A172 (cell line): ENCODE measurements around the gene NCK2. TPM values are rescaled to one million over a fixed set of nuclear protein-coding genes. Genes with fewer than 3 reads are reported as not detected.

ENCODE experiments used
- DNase-seq: peaks from one replicate; pipeline ENCODE4 v3.0.0-alpha.2; 2015; ENCODE audit warnings: low spot score
- total RNA-seq: library from RNA; depleted of rRNA; stranded (reverse); fragments of >200 nt; shearing (Covaris generic); gene quantifications from 2 replicates; pipeline ENCODE4 v1.2.3, GENCODE V29; 2014

The NCK2 gene
- total RNA-seq, 1 experiment from 2014 or later = 44.0 TPM

DNA sequence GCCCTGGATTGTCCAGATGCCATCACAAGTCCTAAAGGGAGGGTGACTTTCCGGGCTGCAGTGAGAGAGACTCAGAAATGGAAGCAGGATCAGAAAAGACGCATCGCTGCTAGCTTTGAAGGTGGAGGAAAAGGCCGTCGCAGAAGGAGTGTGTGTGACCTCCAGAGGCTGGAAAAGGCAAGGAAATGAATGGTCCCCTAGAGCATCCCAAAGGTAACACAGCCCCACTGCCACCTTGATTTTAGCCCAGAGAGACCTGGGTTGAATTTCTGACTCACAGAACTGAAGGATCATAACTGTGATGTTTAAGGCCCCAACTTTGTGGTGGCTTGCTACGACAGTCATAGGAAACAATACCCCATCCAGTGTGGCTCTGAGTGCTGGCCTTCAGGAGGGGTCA is 8.6 kb upstream of the NCK2 start:
- no peak for DNase-seq

DNA sequence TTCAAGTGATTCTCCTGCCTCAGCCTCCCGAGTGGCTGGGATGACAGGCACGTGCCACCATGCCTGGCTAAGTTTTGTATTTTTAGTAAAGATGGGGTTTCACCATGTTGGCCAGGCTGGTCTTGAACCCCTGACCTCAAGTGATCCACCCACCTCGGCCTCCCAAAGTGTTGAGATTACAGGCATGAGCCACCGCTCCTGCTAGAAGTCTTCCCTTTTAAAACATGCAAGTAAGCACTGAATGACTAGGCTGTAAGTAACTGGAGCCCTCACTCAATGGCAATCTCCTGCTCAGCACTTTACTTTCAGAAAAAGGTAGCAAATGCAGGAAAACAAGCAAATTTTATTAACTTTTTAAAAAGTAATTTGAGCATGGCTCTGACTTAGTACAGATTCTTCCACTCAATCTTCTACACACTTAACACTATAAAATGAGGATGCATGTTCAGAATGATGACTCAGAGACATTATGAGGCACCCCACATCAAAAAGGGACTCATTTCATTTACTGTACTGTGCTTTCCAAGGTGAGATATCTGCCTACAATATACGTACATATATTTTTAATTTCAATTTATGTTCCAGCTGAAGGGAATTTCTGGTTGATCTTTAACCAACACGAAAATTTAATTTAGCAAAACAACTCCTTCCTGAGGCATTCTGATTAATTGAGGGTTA is 6.6 kb upstream of the NCK2 start:
- peak; percentile 21 for DNase-seq

DNA sequence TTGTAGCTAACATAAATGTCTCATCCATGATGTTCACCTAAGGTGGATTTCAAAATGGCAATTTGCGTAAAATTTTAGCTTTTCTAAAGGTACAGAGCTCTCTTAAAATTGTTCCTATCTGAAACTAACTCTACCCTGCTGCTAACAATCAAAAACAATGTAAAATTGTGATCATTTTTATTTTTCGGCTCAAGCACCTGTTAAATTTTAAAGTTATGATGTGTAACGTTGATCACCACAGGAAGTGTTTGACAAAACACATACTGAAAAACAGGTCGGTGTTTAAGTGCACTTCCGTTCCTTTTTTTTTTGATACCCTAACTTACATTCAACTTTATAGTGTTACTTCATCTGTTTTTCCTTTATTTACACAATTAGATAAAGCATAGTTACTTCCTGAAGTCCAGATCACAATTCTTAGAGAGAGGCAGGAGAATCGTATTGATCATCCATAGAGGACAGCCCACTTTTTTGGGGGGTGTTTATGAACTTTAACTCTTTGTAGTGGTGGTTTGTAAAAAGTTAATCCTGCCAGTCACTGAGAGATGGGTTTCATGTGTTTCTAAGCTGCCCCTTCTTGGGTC is 6.0 kb upstream of the NCK2 start:
- no peak for DNase-seq

DNA sequence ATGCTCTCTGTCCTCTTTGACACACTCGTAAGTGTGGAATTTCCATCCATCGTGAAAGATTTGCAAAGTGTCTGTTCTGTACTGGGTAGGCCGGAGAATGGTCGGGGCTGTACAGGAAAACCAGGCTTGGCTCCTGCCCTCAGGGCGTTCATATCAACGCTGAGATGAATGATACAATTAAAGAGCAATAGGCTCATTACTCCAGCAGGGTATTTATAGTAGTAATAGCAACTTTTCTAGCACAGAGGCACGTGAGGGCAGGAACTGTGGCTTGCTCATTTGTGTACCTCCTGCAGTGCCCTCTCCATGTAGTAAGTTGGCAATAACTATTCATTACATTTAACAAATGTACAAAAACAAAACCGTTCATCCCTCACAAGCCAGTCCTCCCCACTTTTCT is 5.3 kb upstream of the NCK2 start:
- no peak for DNase-seq

DNA sequence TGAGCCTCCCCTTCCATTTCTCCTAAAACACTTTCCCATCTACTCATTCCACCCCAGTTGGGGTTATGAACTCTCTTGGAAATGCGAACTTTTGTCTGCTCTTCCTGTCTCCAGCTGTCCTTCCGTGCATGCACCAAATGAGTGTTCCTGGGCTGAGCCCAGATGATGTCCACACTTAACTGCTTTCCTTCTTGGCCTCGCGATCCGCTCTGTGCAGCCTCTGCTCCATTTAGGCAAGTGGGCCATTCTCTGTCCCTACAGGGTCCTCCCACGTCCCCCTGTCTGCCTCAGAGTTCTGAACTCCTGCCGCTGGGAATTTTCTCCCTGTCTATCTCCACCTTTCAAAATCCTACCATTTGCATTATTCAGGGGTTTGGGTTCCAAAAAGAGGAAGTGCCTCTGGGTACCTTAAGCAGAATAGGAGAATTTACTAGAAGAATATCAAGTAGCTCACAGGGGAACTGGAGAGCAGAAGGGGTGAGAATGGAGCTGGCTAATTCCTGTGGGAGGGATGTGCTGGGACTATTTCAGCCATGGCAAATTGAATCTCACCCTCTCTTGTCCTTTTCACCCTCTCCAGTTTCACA is 4.7 kb upstream of the NCK2 start:
- DNase-seq = no peak

DNA sequence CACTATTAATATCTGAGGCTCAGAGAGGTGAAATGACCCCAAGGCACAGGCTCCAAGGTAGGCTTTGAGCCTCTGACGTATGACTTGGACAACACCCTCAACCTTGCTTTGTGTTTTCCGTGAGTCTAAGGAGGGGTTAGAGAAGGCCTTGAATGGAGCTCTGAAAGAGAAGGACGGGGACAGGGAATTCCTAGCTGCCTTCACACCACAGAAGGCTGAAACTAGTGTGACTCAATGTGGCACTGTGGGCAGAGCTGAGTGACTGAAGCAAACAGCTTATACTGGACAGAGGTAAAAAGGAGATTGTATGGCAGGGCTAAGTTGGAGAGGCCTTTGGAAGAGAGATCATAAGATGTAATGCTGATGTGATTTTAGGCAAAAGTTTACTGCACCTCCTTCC is 3.5 kb upstream of the NCK2 start:
- DNase-seq = no peak

DNA sequence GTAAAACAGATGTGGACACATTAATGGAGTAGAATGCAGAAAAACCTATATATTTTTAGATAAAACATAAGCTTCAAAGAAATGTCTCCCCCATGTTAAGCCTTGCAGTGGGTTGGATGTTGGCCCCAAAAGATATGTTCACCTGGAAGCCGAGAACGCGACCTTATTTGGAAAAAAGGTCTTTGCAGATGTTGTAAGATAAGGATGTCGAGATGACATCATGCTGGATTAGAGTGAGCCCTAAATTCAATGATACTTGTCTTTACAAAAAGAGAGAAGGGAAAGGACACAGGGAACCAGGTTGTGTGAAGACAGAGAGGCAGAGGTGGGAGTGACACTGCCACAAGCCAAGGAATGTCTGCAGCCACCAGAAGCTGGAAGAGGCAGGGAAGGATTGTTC is 3.1 kb upstream of the NCK2 start:
- no peak for DNase-seq

DNA sequence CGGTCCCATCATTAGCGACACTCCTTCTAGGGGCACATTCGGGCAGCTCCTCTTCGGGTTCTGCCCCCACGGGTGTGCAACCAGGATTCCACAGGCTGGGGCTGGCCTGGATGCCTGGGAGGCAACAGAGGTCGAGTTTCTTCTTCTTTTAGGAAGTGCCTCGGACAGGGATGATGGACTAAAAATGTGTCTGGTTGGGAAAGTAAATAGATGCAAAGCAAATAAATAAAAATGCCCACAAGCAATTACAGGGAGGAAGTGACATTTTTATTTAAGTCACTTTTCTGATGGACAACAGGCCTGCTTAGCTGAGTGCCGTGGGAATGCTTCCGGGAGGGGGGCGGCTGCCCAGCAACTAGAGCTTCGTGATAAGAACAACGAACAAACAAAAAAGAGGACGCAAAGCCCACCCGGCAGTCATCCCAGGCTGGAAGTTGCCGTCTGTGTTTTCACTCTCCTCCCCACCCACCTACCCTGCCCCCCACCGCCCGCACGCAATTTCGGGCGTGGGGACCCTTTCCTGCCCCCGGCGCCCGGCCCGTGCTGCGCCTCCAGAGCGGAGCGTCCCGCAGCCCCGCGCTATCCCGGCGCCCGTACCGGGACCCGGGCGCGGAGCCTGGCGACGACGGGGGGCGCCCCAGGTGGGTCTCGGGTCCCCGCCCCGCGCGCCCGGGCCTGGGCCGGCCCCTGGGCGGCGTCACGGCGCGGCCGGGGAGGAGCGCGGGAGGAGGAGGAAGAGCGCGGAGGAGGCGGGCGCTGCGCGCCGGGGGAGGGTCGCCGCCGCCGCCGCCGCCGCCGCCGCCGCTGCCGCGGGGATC is 412 bp upstream of the NCK2 start:
- peak; percentile 18 for DNase-seq

DNA sequence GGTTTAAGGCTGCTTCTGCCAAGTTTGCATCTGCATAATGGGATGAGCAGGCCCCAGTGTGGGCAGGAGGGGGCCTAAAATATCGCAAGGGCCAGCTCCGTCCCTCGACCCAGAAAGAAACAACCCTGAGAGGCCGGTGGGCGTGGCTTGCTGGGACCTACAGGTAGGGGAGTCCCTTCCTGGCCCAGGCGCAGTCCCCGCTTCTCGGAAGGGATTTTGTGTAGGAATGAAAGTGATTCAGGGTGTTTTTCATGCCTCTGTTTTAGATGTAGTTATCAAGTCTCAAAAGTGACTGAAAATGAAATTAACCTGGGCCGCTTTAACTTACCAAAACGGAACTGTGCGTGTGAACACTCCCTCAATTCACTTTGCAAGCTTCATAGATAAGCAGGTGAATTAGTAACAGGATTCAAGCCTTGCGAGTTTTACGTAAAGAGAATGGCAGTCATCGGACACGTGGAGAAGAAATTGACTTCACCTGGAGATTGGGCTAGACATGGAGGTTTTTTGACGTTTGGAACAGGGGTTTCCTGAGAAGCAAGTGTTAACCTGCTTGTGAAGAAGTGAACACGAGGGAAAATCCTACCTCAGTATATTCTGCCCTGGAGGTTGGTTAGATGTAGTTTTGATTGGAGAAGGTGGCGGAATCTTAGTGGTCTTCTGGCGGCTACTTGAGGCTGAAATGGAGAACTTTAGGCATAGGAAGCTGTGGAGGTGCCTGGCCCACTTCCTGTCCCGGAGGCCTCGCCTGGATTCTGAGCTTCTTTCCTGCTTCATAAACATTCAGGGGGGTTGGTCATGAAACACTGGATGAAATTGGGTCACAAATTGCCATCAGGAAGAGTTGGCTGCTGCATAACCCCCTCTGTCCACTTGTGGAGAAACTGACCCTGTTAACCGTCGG is 1.7 kb downstream of the NCK2 start:
- no peak for DNase-seq

DNA sequence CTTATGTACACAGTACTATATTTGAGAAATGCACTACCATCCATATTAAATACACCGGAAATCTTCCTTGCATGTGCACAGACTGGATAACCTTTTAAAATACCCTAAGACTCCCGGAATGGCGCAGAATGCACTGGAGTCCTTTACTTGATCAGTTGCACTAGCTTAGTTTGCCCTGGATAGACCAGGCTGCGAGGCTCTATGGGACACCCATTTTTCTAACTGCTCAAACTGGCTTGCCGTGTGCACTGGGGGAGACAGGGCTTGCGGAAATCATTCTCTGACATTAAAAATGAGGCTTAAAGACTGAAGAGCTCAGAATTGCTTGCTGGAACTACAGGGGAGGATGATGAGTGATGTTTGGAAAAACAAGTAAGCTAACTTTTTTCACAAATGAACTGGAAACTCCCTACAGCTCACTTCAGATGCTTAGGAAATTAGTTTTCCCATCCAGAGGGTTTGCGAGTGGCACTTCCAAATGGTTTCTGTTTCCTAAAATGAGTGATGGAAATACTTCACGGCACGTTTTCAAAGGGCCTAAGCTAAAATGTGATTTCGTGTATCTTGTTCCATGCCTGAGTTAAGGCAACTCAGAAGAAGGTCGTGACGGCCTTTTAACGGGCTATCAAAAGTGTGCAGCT is 2.7 kb downstream of the NCK2 start:
- DNase-seq = no peak

DNA sequence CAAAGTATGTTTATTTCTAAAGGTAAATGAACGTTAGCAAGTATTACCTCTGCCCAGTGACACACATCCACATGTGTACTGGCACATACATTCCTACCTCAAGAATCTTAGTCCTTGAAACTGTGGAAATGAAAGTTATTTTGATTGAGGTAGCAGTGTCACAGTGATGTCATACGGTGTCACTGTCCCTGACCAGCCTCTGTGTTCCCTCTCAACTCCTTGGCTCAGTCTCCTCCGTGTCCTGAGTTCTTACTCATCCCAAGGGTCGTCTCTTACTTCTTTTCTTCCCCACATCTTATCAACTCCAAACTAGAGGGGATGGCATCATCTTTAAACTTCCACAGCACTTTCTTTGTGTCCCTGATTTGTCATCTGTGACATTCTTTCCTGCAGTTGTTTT is 3.3 kb downstream of the NCK2 start:
- DNase-seq = no peak

DNA sequence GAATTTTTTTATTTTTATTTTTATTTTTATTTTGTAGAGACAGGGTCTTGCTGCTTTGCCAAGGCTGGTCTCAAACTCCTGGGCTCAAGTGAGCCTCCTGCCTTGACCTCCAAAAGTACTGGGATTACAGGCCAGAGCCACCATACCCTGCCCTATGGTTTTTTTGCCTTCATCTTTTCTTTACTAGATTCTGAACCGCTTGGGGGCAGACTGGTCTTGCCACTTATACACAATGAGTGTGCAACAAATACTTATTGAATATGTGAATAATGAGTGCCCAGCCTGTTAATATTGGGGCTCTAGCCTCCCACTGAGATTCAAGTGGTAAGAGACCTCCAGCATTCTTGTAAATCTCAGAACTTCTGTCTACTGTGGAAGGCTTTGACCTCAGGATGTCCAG is 3.9 kb downstream of the NCK2 start:
- no peak for DNase-seq

DNA sequence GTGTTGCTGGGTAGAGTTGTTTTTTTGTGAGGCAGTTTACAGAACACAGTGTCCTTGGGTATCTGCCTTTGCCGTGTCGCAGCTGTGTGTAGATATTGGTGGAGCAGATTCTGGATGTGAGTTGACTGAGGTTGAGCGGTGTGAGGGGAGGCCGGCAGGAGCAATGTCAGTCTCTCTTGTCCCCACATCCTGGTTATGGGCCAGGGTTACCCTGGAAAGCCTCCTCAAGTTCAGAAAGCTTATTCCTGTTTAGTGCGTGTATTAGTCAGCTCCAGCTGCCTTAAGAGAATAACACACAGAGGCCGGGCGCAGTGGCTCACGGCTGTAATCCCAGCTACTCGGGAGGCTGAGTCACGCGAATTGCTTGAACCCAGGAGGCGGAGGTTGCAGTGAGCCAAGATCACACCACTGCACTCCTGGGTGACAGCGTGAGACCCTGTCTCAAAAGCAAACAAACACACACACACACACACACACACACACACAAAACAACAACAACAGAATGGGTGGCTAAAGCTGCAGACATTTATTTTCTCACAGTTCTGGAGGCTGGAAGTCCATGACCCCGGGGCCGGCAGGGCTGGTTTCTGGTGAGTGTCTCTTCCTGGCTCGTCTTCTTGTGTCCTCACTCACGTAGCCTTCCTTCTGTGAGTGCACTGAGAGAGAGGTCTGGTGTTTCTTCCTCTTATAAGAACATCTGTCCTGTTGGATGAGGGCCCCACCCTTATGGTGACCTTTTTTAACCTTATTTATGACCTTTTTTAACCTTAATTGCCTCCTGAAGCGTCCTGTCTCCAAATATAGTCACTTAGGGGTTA is 5.1 kb downstream of the NCK2 start:
- DNase-seq = no peak

DNA sequence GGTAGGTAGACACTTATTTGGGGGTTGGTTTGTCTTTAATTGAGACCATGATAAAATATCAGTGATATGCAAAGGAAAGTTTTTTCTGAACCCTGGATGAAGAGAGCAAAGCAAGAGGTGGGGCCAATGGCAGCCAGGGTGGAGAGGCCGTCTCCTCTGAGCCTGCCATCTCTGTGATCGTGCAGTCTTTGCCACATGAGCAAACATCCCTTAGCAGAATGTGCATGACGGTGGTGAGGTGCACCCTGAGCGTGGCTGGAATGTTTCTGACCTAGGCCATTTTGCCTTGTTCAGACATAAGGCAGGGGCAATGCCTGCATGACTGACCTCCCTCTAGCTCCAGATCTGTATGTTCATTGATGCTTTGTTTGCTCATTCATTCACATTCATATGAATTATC is 6.0 kb downstream of the NCK2 start:
- DNase-seq = no peak

DNA sequence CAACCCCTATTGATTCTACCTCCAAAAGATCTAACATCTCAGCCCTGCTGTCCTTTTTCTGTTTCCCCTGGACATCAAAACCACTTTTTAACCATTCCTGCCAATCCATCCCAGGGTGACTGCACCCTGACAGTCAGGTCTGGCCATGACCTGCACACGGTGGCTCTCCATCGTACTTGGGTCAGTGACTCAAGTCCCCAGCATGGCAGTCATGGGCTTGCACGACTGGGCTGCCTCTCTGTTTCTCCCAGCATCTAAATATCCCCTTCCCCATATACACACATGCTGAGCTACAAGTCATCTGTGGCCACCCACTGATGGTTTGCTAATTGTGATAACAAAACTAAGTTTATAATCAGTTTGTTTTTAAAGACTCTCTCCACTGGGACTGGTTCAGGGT is 6.6 kb downstream of the NCK2 start:
- no peak for DNase-seq

DNA sequence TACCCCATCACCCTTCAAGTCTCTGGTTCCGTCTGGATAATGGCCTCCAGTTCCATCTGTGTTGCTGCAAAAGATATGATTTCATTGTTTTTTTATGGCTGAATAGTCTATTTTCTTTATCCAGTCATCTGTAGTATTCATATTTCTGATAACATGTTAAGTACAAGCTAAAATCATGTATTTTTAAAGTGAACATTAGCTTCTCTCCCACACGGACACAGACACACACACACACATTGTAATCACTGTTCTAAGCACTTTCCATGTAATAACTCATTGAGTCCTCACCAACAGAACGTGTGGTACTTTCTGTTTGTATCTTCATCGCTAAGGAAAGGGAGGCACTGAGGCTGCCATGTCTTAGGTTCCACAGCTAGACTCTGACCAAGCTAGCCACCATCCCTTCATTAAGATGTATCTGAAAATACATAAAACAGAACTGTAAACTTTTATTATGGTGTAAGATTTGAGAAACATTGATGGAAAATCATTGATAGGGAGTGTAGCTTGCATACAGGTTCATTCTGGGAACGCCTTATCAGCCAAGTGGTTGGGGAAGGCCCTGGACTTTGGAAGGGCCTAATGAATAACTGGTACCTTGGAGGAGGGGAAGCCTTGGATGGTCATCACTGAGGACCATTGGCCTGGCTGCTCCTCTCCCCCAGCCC is 8.1 kb downstream of the NCK2 start:
- no peak for DNase-seq

DNA sequence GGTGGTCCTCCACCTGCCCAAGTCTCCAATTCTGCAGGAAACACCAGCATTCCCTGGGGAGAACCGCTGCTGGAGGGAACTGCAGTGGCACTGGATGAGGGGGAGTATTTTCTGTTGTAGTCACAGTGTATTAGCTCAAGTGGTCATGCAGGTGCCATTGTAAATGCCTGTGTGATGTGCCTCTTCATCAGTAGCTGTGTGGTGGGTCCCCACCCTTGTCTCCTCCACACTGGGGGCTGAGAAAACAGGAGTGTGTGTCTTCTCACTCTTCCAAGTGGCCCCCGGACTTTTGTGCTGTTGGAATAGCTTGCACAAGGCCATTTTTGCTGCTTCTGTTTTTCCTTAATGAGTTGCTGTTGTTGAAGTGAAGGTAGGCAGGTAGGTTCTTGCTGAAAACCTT is 8.7 kb downstream of the NCK2 start:
- DNase-seq = no peak

DNA sequence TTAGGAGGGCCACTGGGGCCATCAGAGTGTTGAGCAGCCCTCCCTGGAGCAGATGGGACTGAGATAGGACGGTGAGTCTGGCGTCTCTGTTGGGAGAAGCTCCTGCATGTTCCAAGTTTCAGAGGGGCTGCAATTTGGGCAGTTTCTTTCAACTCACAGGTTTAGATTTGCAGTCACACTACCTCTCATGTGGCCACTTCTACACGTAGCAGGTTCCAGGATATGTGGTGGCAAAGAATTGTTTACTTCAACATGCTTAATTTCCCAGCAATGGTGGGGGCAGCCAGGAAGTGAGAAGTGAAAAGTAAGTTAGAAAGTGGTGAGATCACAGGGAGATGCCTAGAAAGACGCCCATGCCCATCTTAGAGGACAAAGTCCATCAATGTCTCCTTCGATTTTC is 9.3 kb downstream of the NCK2 start:
- DNase-seq = no peak

DNA sequence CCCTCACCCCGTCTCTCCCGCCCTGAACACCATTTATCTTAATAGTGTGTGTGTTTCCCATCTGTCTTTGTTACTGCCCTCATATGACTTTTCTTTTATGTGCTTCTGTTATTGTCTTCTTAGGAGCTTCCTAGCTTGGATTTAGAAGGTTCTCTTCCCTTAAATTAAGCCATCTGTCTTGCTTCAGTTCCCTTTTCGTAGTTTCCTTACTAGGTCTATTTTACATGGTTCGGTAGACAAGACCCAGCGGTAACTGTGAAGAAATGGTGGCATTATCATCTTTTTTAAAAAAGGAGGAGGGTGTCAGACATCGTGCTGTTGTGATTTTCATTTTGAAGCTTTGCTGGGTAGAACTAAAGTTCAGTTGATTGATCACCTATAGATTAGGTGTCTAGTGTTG is 10.3 kb downstream of the NCK2 start:
- DNase-seq = no peak

DNA sequence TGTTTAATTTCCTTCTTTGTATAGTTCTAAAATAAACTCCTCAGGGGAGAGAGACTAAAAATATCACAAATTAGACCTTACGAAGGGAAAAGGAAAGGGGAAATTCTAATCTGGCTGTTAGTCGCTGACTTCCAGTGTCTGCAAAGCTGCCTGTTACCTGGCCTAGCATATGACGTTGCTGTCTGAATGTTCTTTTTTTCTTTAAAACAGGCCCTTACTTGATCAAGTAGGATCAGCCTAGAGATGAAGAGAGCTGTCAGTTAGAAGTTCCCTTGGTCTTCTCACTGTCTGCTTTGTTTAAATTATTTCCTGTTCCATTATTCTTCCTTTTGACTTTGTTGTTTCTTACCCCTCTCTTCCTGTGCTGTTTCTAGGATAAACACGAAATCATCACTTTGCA is 11.2 kb downstream of the NCK2 start:
- no peak for DNase-seq
